Skeletal muscle tissue (tissue), 4 donors: ENCODE measurements around the gene CISD2. TPM values are rescaled to one million over a fixed set of nuclear protein-coding genes. Genes with fewer than 3 reads are reported as not detected.
"Not testable (repeated sequence)": the region's sequence is repeated elsewhere in the genome, so short reads cannot be mapped to it uniquely, and the experiment has no call there.

Experiments used
- H3K27ac ChIP-seq: one replicate; pipeline ENCODE4 v1.7.0; 2013; ENCODE audit warnings: mild to moderate bottlenecking, low read depth, low read length, inconsistent platforms
- H3K27me3 ChIP-seq, 3 donors: one replicate each; pipeline ENCODE4 v1.7.0; 2013; ENCODE audit warnings: low read length in 3 of 3; ENCODE audit not compliant: control insufficient read depth in 3 of 3, insufficient read depth in 3 of 3
- H3K36me3 ChIP-seq, 3 donors: one replicate each; pipeline ENCODE4 v1.7.0; 2013; ENCODE audit warnings: low read length in 3 of 3; ENCODE audit not compliant: control insufficient read depth in 3 of 3, insufficient read depth in 3 of 3
- H3K4me1 ChIP-seq, 3 donors: one replicate each; pipeline ENCODE4 v1.7.0; 2013; ENCODE audit warnings: low read length in 3 of 3, mild to moderate bottlenecking in 3 of 3; ENCODE audit not compliant: control insufficient read depth in 3 of 3, insufficient read depth in 3 of 3
- H3K4me3 ChIP-seq, 3 donors: one replicate each; pipeline ENCODE4 v1.7.0; 2013; ENCODE audit warnings: low read length in 3 of 3
- H3K9ac ChIP-seq, 3 donors: one replicate each; pipeline ENCODE4 v1.7.0; 2013; ENCODE audit warnings: low read length in 3 of 3, mild to moderate bottlenecking in 3 of 3, moderate library complexity in 2 of 3, low read depth in 1 of 3
- H3K9me3 ChIP-seq, 3 donors: one replicate each; pipeline ENCODE4 v1.7.0; 2013; ENCODE audit warnings: low read length in 3 of 3; ENCODE audit not compliant: control insufficient read depth in 3 of 3
- total RNA-seq: library from RNA; depleted of rRNA; stranded (reverse); fragments of >200 nt; gene quantifications from one replicate; pipeline ENCODE4 v1.2.3, GENCODE V29; 2014
- donor health status: Osteomylitis.

The CISD2 gene
- total RNA-seq, 1 donor from 2014 or later: 21.9 TPM

DNA sequence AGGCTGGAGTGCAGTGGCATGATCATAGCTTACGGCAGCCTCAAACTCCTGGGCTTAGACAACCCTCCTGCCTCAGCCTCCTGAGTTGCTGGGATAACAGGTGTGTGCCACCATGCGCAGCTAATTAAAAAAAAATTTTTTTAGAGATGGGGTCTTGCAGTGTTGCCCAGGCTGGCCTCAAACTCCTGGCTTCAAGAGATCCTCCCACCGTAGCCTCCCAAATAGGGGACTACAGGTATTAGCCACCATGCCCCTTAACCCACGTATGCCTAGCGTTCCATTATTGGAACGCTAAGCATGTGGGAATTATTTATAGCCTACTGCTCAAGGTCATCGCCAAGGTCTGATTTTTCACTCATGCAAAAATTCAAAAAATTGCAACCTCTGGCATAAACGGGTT, 21.1 kb upstream of the CISD2 start:
- H3K27ac ChIP-seq: no peak overlapping the region
- no peaks in the 10 kb centered on the region for H3K9me3 ChIP-seq
- no peaks in the 10 kb centered on the region for H3K27me3 ChIP-seq
- peaks cover 0 to 4% (median 0%) of the 10 kb centered on the region in 3 donors for H3K36me3 ChIP-seq
- H3K9ac ChIP-seq: no peak overlapping the region
- no peaks in the 10 kb centered on the region for H3K4me1 ChIP-seq
- H3K4me3 ChIP-seq: no peak overlapping the region

DNA sequence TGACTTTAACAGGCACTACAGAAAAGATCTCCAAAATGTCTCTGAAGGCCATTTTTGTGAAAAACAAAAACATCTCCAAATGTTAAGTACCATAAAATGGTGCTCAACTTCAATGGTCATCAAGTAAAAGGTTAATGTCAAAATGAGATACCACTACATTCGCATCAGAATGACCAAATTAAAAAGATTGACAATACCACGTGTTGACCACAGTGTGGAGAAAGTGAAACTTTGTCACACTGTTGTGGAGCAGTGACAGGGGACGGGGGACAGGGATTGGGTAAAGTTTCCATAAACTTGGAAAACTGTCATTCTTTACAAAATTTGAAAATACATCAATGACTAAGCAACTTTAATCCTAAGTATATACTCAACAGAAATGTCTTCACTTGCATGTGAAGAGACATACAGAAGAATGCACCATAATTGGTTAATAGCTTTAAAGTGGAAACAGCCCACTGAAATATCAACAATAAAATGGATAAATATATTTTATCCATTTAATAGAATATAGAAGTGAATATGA, 19.1 kb upstream of the CISD2 start:
- Histone ChIP-seq H3K27ac (no peak overlapping the region), H3K9ac (no peak overlapping the region), H3K27me3 (no peaks in the 10 kb centered on the region)

DNA sequence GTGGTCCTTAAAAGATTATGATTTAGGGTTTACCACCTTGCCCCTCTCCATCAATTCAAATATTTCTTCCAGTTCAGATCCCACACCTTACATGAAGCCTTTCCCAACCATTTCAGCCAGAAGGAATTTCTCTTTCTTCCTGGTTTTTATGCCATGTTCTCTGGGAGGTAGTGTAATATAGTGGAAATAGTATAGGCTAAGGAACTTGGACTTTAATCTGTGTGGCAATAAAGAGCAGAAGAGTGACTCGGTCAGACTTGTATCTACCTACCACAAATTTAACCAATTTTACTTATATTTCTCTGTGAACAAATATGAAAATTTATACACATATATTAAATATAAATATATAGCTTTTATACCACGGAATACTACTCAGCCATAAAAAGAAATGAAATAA, 18.4 kb upstream of the CISD2 start:
- H3K9me3 ChIP-seq: no peaks in the 10 kb centered on the region
- H3K4me1 ChIP-seq: no peaks in the 10 kb centered on the region
- no peaks in the 10 kb centered on the region for H3K27me3 ChIP-seq
- no peak overlapping the region for H3K9ac ChIP-seq
- no peaks in the 10 kb centered on the region for H3K36me3 ChIP-seq
- no peak overlapping the region for H3K4me3 ChIP-seq
- H3K27ac ChIP-seq: no peak overlapping the region

More for the DNA sequence above, 19.1 kb upstream of the CISD2 start:
- Histone ChIP-seq H3K36me3 (no peaks in the 10 kb centered on the region), H3K9me3 (no peaks in the 10 kb centered on the region), H3K4me3 (no peak overlapping the region), H3K4me1 (no peaks in the 10 kb centered on the region)

DNA sequence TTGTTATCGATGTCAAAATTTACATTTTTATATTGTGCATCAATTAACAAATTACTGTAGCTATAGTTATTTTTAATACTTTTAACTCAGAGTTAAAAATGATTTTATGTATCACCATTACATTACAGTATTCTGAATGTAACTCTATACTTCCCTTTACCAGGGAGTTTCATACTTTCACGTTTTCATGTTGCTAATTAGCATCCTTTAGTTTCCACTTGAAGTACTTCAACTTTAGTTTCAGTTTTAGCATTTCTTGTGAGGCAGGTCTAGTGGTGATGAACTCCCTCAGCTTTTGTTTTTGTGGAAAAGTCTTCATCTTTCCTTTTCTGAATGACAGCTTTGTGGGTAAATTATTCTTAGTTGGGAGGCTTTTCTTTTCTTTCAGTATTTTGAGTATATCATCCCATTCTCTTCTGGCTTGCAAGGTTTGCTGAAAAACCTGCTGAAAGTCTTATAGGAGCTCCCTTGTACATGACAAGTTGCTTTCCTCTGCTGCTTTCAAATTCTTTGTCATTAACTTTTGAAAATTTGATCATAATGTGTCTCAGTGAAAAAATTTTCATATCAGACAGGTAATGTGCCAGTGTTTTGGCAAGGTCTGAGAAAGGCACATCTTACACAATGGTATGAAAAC, 9.8 kb upstream of the CISD2 start:
- no peaks in the 10 kb centered on the region for H3K4me1 ChIP-seq
- H3K36me3 ChIP-seq: peaks cover 0 to 4% (median 0%) of the 10 kb centered on the region in 3 donors
- H3K4me3 ChIP-seq: no peak overlapping the region
- H3K27me3 ChIP-seq: no peaks in the 10 kb centered on the region
- no peak overlapping the region for H3K27ac ChIP-seq
- H3K9me3 ChIP-seq: peaks cover 0 to 8% (median 3%) of the 10 kb centered on the region in 3 donors
- H3K9ac ChIP-seq: no peak overlapping the region

DNA sequence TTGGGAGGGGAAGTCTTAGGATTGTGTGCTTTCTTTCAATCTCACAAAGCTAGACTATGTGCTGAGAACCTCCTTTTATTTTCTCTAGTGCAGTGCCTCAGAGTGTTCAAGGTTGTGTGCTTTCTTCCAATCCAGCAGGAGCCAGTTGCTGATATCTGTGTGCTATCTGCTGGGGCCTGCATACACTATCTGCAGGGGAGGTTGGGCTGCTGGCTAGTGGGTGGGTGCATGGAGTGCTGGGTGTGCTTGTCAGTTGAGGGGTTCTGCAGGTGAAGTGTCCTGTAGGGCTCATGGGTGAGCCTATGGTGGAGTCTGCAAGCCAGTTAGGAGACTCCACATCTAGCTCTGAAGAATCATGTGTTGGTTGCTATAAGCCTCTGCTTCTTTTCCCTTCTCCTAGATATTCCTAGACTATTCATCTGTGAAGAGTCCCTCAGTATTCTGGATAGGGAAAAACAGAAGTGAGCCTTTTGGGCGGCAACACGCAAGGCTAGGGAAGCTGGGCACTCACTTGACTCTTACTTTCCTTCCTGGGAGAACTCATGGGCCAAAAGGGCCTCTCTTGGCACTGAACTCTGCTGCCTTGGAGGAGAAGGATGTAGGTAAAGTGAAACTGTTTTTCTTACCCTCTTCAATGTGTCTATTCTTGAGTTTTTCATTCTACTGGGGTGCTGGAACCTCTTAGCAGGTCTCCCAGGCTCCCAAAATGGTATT, 8.0 kb upstream of the CISD2 start:
- Histone ChIP-seq H3K9ac (no peak overlapping the region), H3K27ac (no peak overlapping the region), H3K9me3 (peaks cover 0 to 8% (median 3%) of the 10 kb centered on the region in 3 donors), H3K4me1 (no peaks in the 10 kb centered on the region), H3K4me3 (no peak overlapping the region), H3K36me3 (peaks cover 0 to 4% (median 0%) of the 10 kb centered on the region in 3 donors), H3K27me3 (no peaks in the 10 kb centered on the region)

DNA sequence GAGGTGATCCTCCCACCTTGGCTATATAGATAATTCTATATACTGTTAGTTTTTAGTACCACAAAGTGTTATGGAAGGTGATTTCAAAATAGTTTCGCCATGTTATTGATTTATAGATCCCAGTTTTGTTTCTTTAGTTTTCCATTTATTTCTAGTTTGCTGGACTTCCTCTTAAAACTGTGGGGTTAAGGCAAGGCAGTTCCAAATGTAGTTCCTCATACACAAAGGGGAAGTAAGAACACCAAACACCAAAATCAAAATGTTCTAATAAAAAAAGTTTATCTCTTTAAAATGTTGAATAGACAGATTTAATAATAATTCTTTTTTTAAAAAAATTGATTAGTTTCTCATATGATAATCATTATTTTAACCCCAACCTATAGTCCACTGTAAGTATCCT, 6.8 kb upstream of the CISD2 start:
- Histone ChIP-seq H3K4me1 (no peaks in the 10 kb centered on the region), H3K36me3 (peaks cover 0 to 4% (median 0%) of the 10 kb centered on the region in 3 donors), H3K27ac (no peak overlapping the region), H3K9me3 (peaks cover 0 to 8% (median 3%) of the 10 kb centered on the region in 3 donors), H3K27me3 (no peaks in the 10 kb centered on the region), H3K9ac (no peak overlapping the region), H3K4me3 (no peak overlapping the region)

DNA sequence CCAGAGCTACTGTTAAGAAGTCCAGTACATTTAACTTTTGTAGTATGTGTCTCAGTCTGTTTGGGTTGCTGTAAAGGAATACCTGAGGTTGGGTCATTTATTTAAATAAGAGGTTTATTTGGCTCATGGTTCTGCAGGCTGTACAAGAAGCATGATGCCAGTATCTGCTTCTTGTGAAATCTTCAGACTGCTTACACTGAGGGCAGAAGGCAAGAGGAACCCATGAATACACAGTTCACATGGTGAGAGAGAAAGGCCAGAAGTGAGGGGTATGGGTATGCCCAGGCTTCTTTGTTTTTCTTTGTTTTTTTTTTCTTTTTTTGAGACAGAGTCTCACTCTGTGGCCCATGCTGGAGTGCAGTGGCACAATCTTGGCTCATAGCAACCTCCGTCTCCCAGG, 6.0 kb upstream of the CISD2 start:
- Histone ChIP-seq H3K4me3 (no peak overlapping the region), H3K27ac (no peak overlapping the region), H3K36me3 (peaks cover 0 to 4% (median 0%) of the 10 kb centered on the region in 3 donors), H3K27me3 (no peaks in the 10 kb centered on the region), H3K9me3 (peaks cover 0 to 8% (median 3%) of the 10 kb centered on the region in 3 donors), H3K9ac (no peak overlapping the region), H3K4me1 (no peaks in the 10 kb centered on the region)

DNA sequence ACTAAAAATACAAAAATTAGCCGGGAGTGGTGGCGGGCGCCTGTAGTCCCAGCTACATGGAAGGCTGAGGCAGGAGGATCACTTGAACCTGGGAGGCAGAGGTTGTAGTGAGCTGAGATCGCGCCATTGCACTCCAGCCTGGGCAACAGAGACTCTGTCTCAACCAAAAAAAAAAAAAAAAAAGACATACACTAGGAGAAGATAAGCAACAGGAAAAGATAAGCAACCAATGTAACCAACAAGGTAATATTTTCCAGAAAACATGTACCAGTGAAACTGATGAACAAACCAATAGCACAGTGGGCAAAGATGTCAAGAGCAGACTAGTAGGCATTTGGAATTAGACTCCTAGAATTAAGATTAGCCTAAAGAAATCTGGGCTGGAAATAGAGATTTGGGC, 3.5 kb upstream of the CISD2 start:
- not testable (repeated sequence) for H3K4me1 ChIP-seq, H3K9me3 ChIP-seq, H3K27ac ChIP-seq, H3K27me3 ChIP-seq, H3K9ac ChIP-seq, H3K36me3 ChIP-seq, H3K4me3 ChIP-seq

DNA sequence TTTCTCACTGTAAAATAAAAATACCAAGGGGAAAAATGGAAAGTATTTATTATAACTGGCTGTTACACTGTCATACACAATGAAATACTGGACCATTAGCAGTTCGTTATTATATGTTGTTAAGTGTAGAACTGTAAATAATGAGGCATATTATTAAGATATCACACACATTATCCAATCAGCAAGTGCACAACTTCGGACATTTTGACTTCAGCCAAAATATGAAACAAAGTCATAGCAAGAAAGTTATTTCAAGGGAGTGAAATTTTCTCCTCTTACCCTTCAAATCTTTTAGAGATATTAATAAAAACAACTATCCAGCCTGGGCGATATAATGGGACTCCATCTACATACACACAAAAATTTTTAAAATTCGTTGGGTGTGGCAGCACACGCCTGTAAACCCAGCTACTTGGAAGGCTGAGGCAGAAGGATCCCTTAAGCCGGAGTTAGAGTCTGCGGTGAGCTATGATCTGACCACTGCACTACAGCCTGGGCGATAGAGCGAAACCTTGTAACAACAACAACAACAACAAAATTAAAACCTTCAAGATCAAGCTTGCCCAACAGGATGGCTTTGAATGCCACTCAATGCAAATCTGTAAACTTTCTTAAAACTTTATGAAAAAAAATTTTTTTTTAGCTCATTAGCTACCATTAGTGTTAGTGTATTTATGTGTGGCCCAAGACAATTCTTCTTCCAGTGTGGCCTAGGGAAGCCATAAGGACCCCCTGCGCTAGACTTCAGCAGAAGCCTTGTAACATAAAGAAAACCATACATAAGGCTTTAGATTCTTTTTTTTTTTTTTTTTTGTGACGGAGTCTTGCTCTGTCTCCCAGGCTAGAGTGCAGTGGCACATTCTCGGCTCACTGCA, 1.3 kb upstream of the CISD2 start:
- peak overlapping the region; percentile 85 to 98 (median 97) for H3K4me3 ChIP-seq
- H3K36me3 ChIP-seq: no peaks in the 10 kb centered on the region
- no peaks in the 10 kb centered on the region for H3K27me3 ChIP-seq
- peak overlapping the region in 2 of 3 donors; percentile 89 to 96 for H3K9ac ChIP-seq
- H3K4me1 ChIP-seq: peaks cover 2 to 7% (median 4%) of the 10 kb centered on the region in 3 donors
- H3K9me3 ChIP-seq: no peaks in the 10 kb centered on the region
- peak overlapping the region; percentile 93 for H3K27ac ChIP-seq
